ENCODE measurements around the gene CAMK2A. TPM values are rescaled to one million over a fixed set of nuclear protein-coding genes. Genes with fewer than 3 reads are reported as not detected.

Gene CAMK2A
- total RNA-seq, 1 experiment from 2014 or later = 0.33 TPM

- Histone ChIP-seq H2AK5ac (ENCODE audit: insufficient read length, low read length) (no peak overlapping the region), H2BK20ac (ENCODE audit: low read depth, low read length, poor library complexity, severe bottlenecking) (no peak overlapping the region), H4K5ac (ENCODE audit: insufficient read length, low read depth, low read length) (no peak overlapping the region), H3K56ac (ENCODE audit: insufficient read length, low read depth, low read length) (no peak overlapping the region), H3K4me2 (ENCODE audit: insufficient read depth, insufficient read length, low read length) (no peak overlapping the region), H3K9me3 (ENCODE audit: control insufficient read depth, low read depth, low read length) (no peaks in the 10 kb centered on the region), H2BK120ac (ENCODE audit: low read depth, low read length, poor library complexity, severe bottlenecking) (no peak overlapping the region), H3K79me1 (ENCODE audit: insufficient read depth, low read depth, low read length, poor library complexity, severe bottlenecking) (no peaks in the 10 kb centered on the region), H4K91ac (ENCODE audit: insufficient read length, low read depth, low read length) (no peak overlapping the region), H3K9ac (ENCODE audit: extremely low read depth, insufficient read length, low read length) (no peak overlapping the region), H3K4ac (ENCODE audit: low read depth, low read length) (no peak overlapping the region), H2AFZ (ENCODE audit: low read length) (no peak overlapping the region), H3T11ph (ENCODE audit: low read length) (no peak overlapping the region), H3K14ac (ENCODE audit: insufficient read depth, low read length) (no peak overlapping the region), H3K4me1 (ENCODE audit: insufficient read depth, low read length) (no peaks in the 10 kb centered on the region), H3K18ac (ENCODE audit: insufficient read length, low read depth, low read length) (no peak overlapping the region), H3K23me2 (ENCODE audit: insufficient read length, low read depth, low read length, poor library complexity, severe bottlenecking) (no peaks in the 10 kb centered on the region), H3K27ac (ENCODE audit: insufficient read length, low read depth, low read length) (no peak overlapping the region), H3K27me3 (ENCODE audit: insufficient read depth, low read length) (no peaks in the 10 kb centered on the region), H2BK5ac (ENCODE audit: insufficient read length, low read length) (no peak overlapping the region), H2BK15ac (ENCODE audit: low read depth, low read length) (no peak overlapping the region), H2BK12ac (ENCODE audit: insufficient read length, low read depth, low read length) (no peak overlapping the region), H3K79me2 (ENCODE audit: insufficient read depth, low read length) (no peaks in the 10 kb centered on the region), H4K8ac (replicated peaks; ENCODE audit: insufficient read length, low read depth, low read length) (no peak overlapping the region), H4K20me1 (ENCODE audit: control insufficient read depth, insufficient read depth, insufficient read length) (no peaks in the 10 kb centered on the region), H3K23ac (ENCODE audit: insufficient read length, low read depth, low read length) (no peak overlapping the region)
- DNase-seq = no peak
- no peaks in the 10 kb centered on the region; the same call in 1 of the 2 replicates for H3K27me3 Mint-ChIP-seq (ENCODE audit: low read depth)
- H3K9me3 Mint-ChIP-seq = no peaks in the 10 kb centered on the region
- H3K4me3 Mint-ChIP-seq = no peak overlapping the region
- no CpG with 5 or more reads among the region's 3 CpGs for WGBS (ENCODE audit: extremely low coverage, insufficient read length, low lambda C conversion rate)
- no peaks in the 10 kb centered on the region for H3K36me3 Mint-ChIP-seq (ENCODE audit: insufficient read depth in 1 of 3, low read depth in 3 of 3)
- peaks cover 0 to 4% of the 10 kb centered on the region in 2 experiments; a peak in 1 of 4 replicates for H3K4me1 Mint-ChIP-seq
- no peak overlapping the region for H3K27ac Mint-ChIP-seq
- no peak for TF ChIP-seq CTCF (conservative IDR thresholded peaks at IDR 0.05)
Observed at GRCh38 chr5:150327139-150327538, 37.6 kb upstream of the CAMK2A start.

All from H9 (cell line).